ENCODE measurements around the gene WEE2.
"Not testable (repeated sequence)": the region's sequence is repeated elsewhere in the genome, so short reads cannot be mapped to it uniquely, and the experiment has no call there.

Gene WEE2

DNA sequence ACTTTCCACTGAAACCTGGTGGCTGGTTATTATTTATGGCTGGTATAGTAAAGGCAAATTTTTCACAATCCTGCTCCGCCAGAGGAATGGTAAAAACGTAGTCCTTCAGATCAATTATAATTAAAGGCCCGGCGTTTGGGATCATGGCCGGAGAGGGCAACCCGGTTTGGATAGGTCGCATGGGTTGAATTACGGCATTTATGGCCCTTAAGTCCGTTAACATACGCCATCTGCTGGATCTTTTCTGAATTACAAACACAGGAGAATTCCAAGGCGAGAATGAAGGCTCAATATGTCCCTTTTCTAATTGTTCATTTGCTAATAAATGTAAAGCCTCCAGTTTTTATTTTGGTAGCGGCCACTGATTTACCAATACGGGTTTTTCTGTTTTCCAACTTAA is 44.5 kb downstream of the WEE2 start:
- peaks cover 81% of the 10 kb centered on the region for H3K36me3 ChIP-seq (ENCODE audit: low read depth)
- no peak overlapping the region for H3K4me3 ChIP-seq (ENCODE audit: severe bottlenecking)
- TF ChIP-seq, protein P1, sequence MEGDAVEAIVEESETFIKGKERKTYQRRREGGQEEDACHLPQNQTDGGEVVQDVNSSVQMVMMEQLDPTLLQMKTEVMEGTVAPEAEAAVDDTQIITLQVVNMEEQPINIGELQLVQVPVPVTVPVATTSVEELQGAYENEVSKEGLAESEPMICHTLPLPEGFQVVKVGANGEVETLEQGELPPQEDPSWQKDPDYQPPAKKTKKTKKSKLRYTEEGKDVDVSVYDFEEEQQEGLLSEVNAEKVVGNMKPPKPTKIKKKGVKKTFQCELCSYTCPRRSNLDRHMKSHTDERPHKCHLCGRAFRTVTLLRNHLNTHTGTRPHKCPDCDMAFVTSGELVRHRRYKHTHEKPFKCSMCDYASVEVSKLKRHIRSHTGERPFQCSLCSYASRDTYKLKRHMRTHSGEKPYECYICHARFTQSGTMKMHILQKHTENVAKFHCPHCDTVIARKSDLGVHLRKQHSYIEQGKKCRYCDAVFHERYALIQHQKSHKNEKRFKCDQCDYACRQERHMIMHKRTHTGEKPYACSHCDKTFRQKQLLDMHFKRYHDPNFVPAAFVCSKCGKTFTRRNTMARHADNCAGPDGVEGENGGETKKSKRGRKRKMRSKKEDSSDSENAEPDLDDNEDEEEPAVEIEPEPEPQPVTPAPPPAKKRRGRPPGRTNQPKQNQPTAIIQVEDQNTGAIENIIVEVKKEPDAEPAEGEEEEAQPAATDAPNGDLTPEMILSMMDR (IDR thresholded peaks at IDR 0.05; ENCODE audit: poor library complexity, severe bottlenecking): peak; percentile 26
- H3K27me3 ChIP-seq (ENCODE audit: insufficient read depth, poor library complexity, severe bottlenecking): no peaks in the 10 kb centered on the region
- no peaks in the 10 kb centered on the region for H3K4me1 ChIP-seq (ENCODE audit: insufficient read depth, poor library complexity, severe bottlenecking)
- peaks cover 8% of the 10 kb centered on the region for H3K9me3 ChIP-seq (ENCODE audit: severe bottlenecking)
- H3K27ac ChIP-seq (ENCODE audit: poor library complexity, severe bottlenecking): no peak overlapping the region
- ATAC-seq (ENCODE audit: low read depth) (no peak), DNase-seq (ENCODE audit: low spot score) (no peak)

DNA sequence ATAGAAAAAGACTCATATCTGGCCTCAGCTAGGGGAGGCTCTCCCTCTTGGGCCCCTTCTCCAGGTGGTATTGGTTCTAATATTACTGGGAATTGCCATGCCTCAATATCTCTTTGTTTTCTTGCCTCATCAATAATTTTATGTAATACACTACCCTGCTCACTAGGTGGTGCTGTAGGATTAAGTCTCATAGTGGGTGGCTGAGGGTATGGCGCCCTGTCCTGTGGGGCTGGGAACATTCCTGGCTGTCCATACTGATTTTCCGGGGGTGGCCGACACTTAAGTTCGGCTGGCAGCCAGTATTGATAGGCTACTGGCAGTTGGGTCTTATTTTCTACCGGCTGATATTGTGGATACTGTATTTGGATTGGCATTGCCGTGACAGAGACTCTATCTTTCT is 46.8 kb downstream of the WEE2 start:
- peaks cover 70% of the 10 kb centered on the region for H3K36me3 ChIP-seq (ENCODE audit: low read depth)
- no peak for ATAC-seq (ENCODE audit: low read depth)
- no peaks in the 10 kb centered on the region for H3K4me1 ChIP-seq (ENCODE audit: insufficient read depth, poor library complexity, severe bottlenecking)

DNA sequence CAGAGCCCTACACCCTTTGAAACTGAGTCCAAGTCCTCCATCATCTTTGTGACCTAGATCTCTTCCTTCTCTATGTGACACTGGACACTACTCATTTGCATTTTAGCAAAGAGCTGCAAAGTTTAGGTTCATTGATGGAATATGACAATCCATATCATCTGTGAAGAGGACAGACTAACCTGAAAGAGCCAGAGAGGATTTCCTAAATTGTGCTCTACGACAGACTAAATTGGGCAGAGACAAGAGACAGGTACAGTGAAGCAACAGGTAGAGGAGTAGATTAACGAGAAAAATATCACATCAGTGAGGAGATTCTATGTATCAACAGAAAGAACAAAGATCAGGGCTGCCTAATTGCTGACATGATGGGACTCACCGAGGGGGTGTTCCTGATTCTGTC is 55.6 kb downstream of the WEE2 start, which contains the start of gene TAS2R3:
Gene TAS2R3 (plus strand): TSS at position 301 of the 400 bp plus-strand sequence. CDS start 62 bp downstream, at position 363.
- TF ChIP-seq, protein P1 (IDR thresholded peaks at IDR 0.05; ENCODE audit: poor library complexity, severe bottlenecking): no peak
- H3K4me3 ChIP-seq (ENCODE audit: severe bottlenecking): no peak within 1 kb of the TSS
- ATAC-seq (ENCODE audit: low read depth): no peak

More for the DNA sequence above, 46.8 kb downstream of the WEE2 start:
- no peak for DNase-seq (ENCODE audit: low spot score)
- Histone ChIP-seq H3K27ac (ENCODE audit: poor library complexity, severe bottlenecking) (no peak overlapping the region), H3K9me3 (ENCODE audit: severe bottlenecking) (peaks cover 8% of the 10 kb centered on the region), H3K4me3 (ENCODE audit: severe bottlenecking) (no peak overlapping the region), H3K27me3 (ENCODE audit: insufficient read depth, poor library complexity, severe bottlenecking) (no peaks in the 10 kb centered on the region)
- TF ChIP-seq, protein P1 (IDR thresholded peaks at IDR 0.05; ENCODE audit: poor library complexity, severe bottlenecking): peak; percentile 42

DNA sequence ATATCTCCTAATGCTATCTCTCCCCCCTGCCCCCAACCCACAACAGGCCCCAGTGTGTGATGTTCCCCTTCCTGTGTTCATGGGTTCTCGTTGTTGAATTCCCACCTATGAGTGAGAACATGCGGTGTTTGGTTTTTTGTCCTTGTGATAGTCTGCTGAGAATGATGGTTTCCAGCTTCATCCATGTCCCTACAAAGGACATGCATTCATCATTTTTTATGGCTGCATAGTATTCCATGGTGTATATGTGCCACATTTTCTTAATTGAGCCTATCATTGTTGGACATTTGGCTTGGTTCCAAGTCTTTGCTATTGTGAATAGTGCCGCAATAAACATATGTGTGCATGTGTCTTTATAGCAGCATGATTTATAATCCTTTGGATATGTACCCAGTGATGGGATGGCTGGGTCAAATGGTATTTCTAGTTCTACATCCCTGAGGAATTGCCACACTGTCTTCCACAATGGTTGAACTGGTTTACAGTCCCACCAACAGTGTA is 62.0 kb downstream of the WEE2 start:
- H3K27me3 ChIP-seq (ENCODE audit: insufficient read depth, poor library complexity, severe bottlenecking); H3K4me1 ChIP-seq (ENCODE audit: insufficient read depth, poor library complexity, severe bottlenecking); H3K36me3 ChIP-seq (ENCODE audit: low read depth); DNase-seq (ENCODE audit: low spot score); H3K27ac ChIP-seq (ENCODE audit: poor library complexity, severe bottlenecking); H3K9me3 ChIP-seq (ENCODE audit: severe bottlenecking); ATAC-seq (ENCODE audit: low read depth); H3K4me3 ChIP-seq (ENCODE audit: severe bottlenecking): not testable (repeated sequence)

More for the DNA sequence above, 55.6 kb downstream of the WEE2 start, which contains the start of gene TAS2R3:
- H3K9me3 ChIP-seq (ENCODE audit: severe bottlenecking): no peaks in the 10 kb centered on the region
- peaks cover 7% of the 10 kb centered on the region for H3K36me3 ChIP-seq (ENCODE audit: low read depth)
- no peaks in the 10 kb centered on the region for H3K4me1 ChIP-seq (ENCODE audit: insufficient read depth, poor library complexity, severe bottlenecking)
- no peak for DNase-seq (ENCODE audit: low spot score)
- H3K27ac ChIP-seq (ENCODE audit: poor library complexity, severe bottlenecking): no peak within 1 kb of the TSS
- H3K27me3 ChIP-seq (ENCODE audit: insufficient read depth, poor library complexity, severe bottlenecking): no peaks in the 10 kb centered on the region

DNA sequence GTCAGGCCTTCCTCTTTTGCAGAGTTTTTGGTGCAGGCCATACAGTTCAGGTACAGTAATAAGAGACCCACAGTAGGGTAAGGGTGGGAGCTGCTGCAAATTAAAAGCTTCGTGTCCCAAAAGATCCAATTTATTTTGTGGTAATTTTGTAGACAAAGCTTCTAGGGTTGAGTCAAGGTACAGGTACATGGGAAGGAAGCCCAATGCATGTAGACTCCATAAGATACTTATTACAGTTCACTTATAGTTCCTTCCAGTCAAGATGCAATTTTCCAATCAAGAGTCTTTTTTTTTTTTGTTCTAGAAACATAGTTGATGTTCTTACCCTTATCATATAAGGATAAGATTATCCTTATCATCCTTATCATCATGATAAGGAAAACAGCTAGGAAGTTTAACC is 68.2 kb downstream of the WEE2 start, which contains the start of gene TAS2R4:
Gene TAS2R4 (plus strand): TSS at position 301 of the 400 bp plus-strand sequence. CDS start 1,815 bp downstream, outside the sequence.
- no peaks in the 10 kb centered on the region for H3K27me3 ChIP-seq (ENCODE audit: insufficient read depth, poor library complexity, severe bottlenecking)
- H3K4me3 ChIP-seq (ENCODE audit: severe bottlenecking): no peak within 1 kb of the TSS
- no peak for DNase-seq (ENCODE audit: low spot score)
- TF ChIP-seq, protein P1 (IDR thresholded peaks at IDR 0.05; ENCODE audit: poor library complexity, severe bottlenecking): no peak
- H3K36me3 ChIP-seq (ENCODE audit: low read depth): peaks cover 4% of the 10 kb centered on the region; the same call in 1 of the 2 replicates
- no peaks in the 10 kb centered on the region for H3K4me1 ChIP-seq (ENCODE audit: insufficient read depth, poor library complexity, severe bottlenecking)
- H3K27ac ChIP-seq (ENCODE audit: poor library complexity, severe bottlenecking): no peak within 1 kb of the TSS
- no peak for ATAC-seq (ENCODE audit: low read depth)
- H3K9me3 ChIP-seq (ENCODE audit: severe bottlenecking): no peaks in the 10 kb centered on the region
